Kidney epithelial cell (primary cell): Measurements from ENCODE around the gene ETNPPL. TPM values are rescaled to one million over a fixed set of nuclear protein-coding genes. Genes with fewer than 3 reads are reported as not detected.

ENCODE experiments used
- DNase-seq: peaks from one replicate; pipeline ENCODE4 v3.0.0-alpha.2; 2010; ENCODE audit warnings: low read depth
- H3K27me3 ChIP-seq: 2 replicates; pipeline ENCODE4 v1.6.0; 2011; ENCODE audit warnings: low read length; ENCODE audit not compliant: control insufficient read depth, insufficient read depth
- H3K36me3 ChIP-seq: 2 replicates; pipeline ENCODE4 v1.5.1; 2011; ENCODE audit warnings: low read length; ENCODE audit not compliant: control insufficient read depth, insufficient read depth
- H3K4me3 ChIP-seq: 2 replicates; pipeline ENCODE4 v1.5.1; 2011; ENCODE audit warnings: low read depth, mild to moderate bottlenecking, control low read depth, low read length
- total RNA-seq: library from RNA; depleted of rRNA; stranded (reverse); fragments of >200 nt; gene quantifications from 2 replicates; pipeline ENCODE4 v1.2.3, GENCODE V29; 2015
- TF ChIP-seq, protein P1 (sequence below): IDR thresholded peaks from 2 replicates; pipeline ENCODE4 v1.5.1; 2011; ENCODE audit warnings: mild to moderate bottlenecking, moderate library complexity, low read length, control low read depth, inconsistent platforms; ENCODE audit not compliant: insufficient read depth, poor library complexity, severe bottlenecking

The ETNPPL gene
- total RNA-seq, 1 donor from 2014 or later, result 0.04 TPM

DNA sequence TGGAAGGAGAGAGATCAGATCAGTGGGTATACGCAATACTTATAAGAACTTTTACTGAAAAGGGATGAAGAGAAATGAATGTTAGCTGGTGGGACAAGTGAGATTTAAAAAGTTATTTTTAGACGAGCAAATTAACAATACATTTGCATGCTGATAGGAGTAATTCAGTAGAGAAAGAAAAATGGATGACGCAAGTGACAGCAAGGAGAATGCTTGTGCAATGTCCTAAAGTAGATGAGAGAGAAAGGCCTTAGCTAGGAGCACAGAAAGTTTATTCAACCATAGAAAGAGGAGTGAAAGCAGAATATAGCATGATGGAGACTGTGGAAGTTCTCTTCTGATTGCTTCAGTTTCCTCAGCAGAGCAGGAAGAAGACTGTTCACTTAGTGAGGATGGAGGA lies 66.7 kb downstream of the ETNPPL start:
- H3K27me3 ChIP-seq, result no peaks in the 10 kb centered on the region
- no peak overlapping the region for H3K4me3 ChIP-seq
- no peaks in the 10 kb centered on the region for H3K36me3 ChIP-seq
- DNase-seq, result no peak
- TF ChIP-seq, protein P1, sequence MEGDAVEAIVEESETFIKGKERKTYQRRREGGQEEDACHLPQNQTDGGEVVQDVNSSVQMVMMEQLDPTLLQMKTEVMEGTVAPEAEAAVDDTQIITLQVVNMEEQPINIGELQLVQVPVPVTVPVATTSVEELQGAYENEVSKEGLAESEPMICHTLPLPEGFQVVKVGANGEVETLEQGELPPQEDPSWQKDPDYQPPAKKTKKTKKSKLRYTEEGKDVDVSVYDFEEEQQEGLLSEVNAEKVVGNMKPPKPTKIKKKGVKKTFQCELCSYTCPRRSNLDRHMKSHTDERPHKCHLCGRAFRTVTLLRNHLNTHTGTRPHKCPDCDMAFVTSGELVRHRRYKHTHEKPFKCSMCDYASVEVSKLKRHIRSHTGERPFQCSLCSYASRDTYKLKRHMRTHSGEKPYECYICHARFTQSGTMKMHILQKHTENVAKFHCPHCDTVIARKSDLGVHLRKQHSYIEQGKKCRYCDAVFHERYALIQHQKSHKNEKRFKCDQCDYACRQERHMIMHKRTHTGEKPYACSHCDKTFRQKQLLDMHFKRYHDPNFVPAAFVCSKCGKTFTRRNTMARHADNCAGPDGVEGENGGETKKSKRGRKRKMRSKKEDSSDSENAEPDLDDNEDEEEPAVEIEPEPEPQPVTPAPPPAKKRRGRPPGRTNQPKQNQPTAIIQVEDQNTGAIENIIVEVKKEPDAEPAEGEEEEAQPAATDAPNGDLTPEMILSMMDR, result no peak

DNA sequence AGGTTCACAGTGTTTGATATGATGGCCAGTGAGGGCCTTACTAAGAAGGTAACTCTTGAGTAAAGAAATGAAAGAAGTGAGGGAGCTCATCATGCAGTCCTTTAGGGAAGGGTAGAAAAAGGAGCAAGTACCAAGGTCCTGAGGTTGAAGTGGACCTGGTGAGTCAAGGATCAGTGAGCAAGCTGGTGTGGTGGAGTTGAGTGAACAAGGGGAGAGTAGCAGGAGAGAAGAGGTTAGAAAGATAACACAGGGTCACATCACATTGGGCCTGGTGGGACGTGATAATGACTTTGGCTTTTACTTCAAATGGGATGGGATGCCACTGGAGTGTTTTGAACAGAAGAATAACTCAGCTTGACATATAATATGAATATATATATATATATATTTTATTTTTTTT lies 67.8 kb downstream of the ETNPPL start:
- no peaks in the 10 kb centered on the region for H3K27me3 ChIP-seq
- DNase-seq, result no peak
- no peaks in the 10 kb centered on the region for H3K36me3 ChIP-seq
- TF ChIP-seq, protein P1, result no peak
- no peak overlapping the region for H3K4me3 ChIP-seq

DNA sequence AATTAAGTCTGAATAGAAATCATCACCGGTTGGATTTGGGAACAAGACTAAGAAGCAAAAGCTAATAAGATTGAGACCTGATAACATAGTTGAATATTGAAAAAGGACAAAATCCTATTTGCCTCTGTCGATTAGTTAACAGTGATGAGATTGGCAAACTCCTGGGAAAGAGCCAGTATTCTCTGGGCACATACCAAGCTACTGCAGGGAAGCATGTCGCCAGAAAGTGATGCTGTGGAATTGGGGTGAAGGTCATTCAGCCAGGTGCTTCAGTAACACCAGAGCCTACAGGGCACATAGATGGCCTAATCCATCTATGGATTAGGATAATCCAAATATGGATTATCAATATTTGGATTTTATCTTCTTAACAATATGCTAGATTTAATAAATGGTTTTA lies 68.4 kb downstream of the ETNPPL start:
- TF ChIP-seq, protein P1, result no peak
- DNase-seq, result no peak

DNA sequence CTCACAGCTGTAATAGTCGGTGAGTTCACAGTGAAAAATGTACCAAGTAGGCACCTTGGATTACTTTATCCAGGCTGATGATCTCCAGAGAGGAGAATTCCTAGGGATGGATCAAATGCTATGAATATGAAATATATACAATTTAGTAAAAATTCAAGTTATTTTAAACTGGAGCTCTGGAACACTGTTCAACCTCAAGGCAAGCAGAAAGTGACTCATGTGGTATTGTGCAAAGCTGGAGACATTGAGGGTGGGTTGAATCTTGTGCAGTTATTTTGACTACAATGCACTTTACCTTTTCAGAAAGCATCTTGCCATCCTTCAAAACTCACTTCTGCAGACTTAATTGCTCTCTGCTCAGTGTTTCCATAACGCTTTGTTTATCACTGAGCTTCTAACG lies 69.0 kb downstream of the ETNPPL start:
- H3K36me3 ChIP-seq, result no peaks in the 10 kb centered on the region
- TF ChIP-seq, protein P1, result no peak
- H3K27me3 ChIP-seq, result no peaks in the 10 kb centered on the region
- no peak for DNase-seq
- H3K4me3 ChIP-seq, result no peak overlapping the region

More for the DNA sequence above, 68.4 kb downstream of the ETNPPL start:
- H3K27me3 ChIP-seq, result no peaks in the 10 kb centered on the region
- no peaks in the 10 kb centered on the region for H3K36me3 ChIP-seq
- H3K4me3 ChIP-seq, result no peak overlapping the region

DNA sequence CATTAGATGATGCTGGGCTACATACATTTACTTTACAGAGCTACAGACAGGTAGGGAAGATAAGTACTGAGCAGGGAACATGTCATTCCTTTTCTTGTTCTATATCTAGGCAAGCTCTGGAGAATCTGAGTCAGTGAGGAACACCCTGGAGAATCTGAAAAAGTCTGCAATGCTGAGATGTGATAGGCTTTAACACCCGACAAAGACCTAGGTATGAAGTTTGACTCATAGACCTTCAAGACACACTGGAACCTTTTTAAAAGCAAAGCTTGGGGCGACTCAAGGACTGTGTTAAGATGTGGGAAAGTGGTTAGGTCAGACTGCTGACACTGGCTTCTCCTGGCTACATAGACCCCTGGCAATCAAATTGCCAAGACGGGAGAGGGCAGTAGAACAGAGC lies 69.6 kb downstream of the ETNPPL start:
- no peaks in the 10 kb centered on the region for H3K27me3 ChIP-seq
- H3K4me3 ChIP-seq, result no peak overlapping the region
- TF ChIP-seq, protein P1, result no peak
- H3K36me3 ChIP-seq, result no peaks in the 10 kb centered on the region
- DNase-seq, result no peak

Other genes with a start within 250 kb of the ETNPPL start
- gene RPL34, start 142.5 kb downstream of the ETNPPL start, total RNA-seq, result 949 and 1,411 TPM in 2 replicates
- 119 and 137 TPM in 2 replicates for gene OSTC, start 112.5 kb downstream of the ETNPPL start, total RNA-seq